ENCODE data around the gene NAPEPLD. TPM values are rescaled to one million over a fixed set of nuclear protein-coding genes. Genes with fewer than 3 reads are reported as not detected.
"Not testable (repeated sequence)": the region's sequence is repeated elsewhere in the genome, so short reads cannot be mapped to it uniquely, and the experiment has no call there.

The NAPEPLD gene
- total RNA-seq, 4 donors from 2014 or later, result 20.3 to 46.7 (median 34.4) TPM

- no peak for DNase-seq
- Histone ChIP-seq H3K36me3 (peaks cover 6 to 7% of the 10 kb centered on the region in 2 donors), H3K4me1 (no peaks in the 10 kb centered on the region), H3K27ac (no peak overlapping the region), H3K4me3 (replicated peaks in 1 of 3) (no peak overlapping the region), H3K27me3 (no peaks in the 10 kb centered on the region), H3K9me3 (no peaks in the 10 kb centered on the region)
- 92 to 96% methylated on average over 3 of the region's 3 CpGs for WGBS, 2 donors
- intact Hi-C loops (cut with DNase I), result no loop called here
- TF ChIP-seq, protein P1, sequence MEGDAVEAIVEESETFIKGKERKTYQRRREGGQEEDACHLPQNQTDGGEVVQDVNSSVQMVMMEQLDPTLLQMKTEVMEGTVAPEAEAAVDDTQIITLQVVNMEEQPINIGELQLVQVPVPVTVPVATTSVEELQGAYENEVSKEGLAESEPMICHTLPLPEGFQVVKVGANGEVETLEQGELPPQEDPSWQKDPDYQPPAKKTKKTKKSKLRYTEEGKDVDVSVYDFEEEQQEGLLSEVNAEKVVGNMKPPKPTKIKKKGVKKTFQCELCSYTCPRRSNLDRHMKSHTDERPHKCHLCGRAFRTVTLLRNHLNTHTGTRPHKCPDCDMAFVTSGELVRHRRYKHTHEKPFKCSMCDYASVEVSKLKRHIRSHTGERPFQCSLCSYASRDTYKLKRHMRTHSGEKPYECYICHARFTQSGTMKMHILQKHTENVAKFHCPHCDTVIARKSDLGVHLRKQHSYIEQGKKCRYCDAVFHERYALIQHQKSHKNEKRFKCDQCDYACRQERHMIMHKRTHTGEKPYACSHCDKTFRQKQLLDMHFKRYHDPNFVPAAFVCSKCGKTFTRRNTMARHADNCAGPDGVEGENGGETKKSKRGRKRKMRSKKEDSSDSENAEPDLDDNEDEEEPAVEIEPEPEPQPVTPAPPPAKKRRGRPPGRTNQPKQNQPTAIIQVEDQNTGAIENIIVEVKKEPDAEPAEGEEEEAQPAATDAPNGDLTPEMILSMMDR (IDR thresholded peaks at IDR 0.05), result no peak
Measured at GRCh38 chr7:103083210-103083609, 65.7 kb downstream of the NAPEPLD start.

- TF ChIP-seq, protein P1 (IDR thresholded peaks at IDR 0.05), result no peak
- TF ChIP-seq POLR2A (IDR thresholded peaks at IDR 0.05), result no peak
- no peaks in the 10 kb centered on the region for H3K27me3 ChIP-seq
- peaks cover 6 to 7% of the 10 kb centered on the region in 2 donors for H3K36me3 ChIP-seq
- H3K9me3 ChIP-seq, result no peaks in the 10 kb centered on the region
- H3K27ac ChIP-seq, result no peak overlapping the region
- 97 to 100% methylated on average over 1 of the region's 1 CpG for WGBS, 2 donors
- no peak for DNase-seq
- H3K4me1 ChIP-seq, result no peaks in the 10 kb centered on the region
- intact Hi-C loops (cut with DNase I), result no loop called here
- H3K4me3 ChIP-seq (replicated peaks in 1 of 3), result no peak overlapping the region
Measured at GRCh38 chr7:103082497-103082896, 66.4 kb downstream of the NAPEPLD start.

GRCh38 chr7:103080923-103081322 lies 68.0 kb downstream of the NAPEPLD start:
- no peak for DNase-seq
- Histone ChIP-seq H3K36me3 (peaks cover 0 to 6% of the 10 kb centered on the region in 2 donors), H3K4me3 (replicated peaks in 1 of 3) (no peak overlapping the region), H3K27me3 (no peaks in the 10 kb centered on the region), H3K4me1 (peaks cover 0 to 11% of the 10 kb centered on the region in 2 donors), H3K9me3 (no peaks in the 10 kb centered on the region), H3K27ac (no peak overlapping the region)
- TF ChIP-seq POLR2A (IDR thresholded peaks at IDR 0.05), result no peak
- TF ChIP-seq, protein P1 (IDR thresholded peaks at IDR 0.05), result no peak
- intact Hi-C loops (cut with DNase I), result no loop called here
- WGBS, 2 donors, result 98% methylated on average over 2 of the region's 2 CpGs

DNA sequence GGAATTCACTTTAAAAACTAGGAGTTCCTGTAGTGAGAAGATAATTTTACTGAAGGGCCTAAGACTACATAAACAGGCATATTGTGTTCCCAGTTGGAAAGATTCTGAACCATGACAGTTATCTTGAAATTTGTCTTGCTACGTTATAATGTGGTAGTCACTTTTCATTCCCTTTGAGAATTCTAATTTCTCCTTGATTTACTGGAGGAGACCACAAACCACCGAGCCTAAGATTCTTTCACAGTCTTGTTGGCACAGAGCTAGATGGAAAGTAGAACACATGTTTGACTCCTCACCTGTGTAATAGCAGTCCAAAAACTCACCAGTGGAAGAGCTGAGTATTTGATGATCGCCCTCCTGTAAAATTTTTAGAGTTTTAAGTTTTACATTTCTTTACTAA lies 69.1 kb downstream of the NAPEPLD start:
- intact Hi-C loops (cut with DNase I), result no loop called here
- DNase-seq, result no peak
- Histone ChIP-seq H3K4me3 (replicated peaks in 1 of 3) (no peak overlapping the region), H3K27me3 (no peaks in the 10 kb centered on the region), H3K36me3 (peaks cover 0 to 6% of the 10 kb centered on the region in 2 donors), H3K27ac (no peak overlapping the region), H3K4me1 (peaks cover 0 to 12% of the 10 kb centered on the region in 2 donors), H3K9me3 (no peaks in the 10 kb centered on the region)
- 89 to 92% methylated on average over 3 of the region's 3 CpGs for WGBS, 2 donors
- no peak for TF ChIP-seq POLR2A (IDR thresholded peaks at IDR 0.05)
- TF ChIP-seq, protein P1 (IDR thresholded peaks at IDR 0.05), result no peak

DNA sequence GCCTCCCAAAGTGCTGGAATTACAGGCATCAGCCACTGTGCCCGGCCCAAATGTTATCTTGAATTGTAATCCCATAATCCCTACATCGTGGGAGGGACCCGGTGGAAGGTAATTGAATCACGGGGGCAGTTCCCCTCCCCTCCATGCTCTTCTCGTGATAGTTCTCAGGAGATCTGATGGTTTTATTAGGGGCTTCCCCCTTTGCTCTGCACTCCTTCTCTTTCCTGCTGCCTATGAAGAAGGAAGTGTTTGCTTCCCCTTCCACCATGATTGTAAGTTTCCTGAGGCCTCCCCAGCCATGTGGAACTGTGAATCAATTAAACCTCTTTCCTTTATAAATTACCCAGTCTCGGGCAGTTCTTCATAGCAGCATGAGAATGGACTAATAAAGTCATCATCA lies 70.7 kb downstream of the NAPEPLD start:
- H3K27me3 ChIP-seq; H3K27ac ChIP-seq; H3K36me3 ChIP-seq; intact Hi-C loops (cut with DNase I); DNase-seq; H3K4me3 ChIP-seq (replicated peaks in 1 of 3); H3K9me3 ChIP-seq: not testable (repeated sequence)
- H3K4me1 ChIP-seq, result peaks cover 6 to 17% of the 10 kb centered on the region in 2 donors
- WGBS, 2 donors, result 79 to 82% methylated on average over 6 of the region's 6 CpGs

DNA sequence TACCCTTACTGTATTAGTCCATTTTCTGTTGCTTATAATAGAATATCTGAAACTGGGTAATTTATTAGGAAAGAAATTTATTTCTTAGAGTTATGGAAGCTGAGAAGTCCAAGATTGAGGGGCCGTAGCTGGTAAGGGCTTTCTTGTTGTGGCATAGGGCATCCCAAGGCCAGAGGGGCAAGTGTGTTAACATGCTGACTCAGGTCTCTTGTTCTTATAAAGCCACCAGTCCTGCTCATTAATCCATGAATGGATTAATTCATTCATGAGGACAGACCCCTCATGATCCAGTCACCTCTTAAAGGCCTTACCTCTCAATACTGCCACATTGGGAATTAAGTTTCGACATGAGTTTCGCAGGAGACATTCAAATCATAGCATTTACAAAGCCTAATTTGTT lies 71.6 kb downstream of the NAPEPLD start:
- Histone ChIP-seq H3K4me3 (replicated peaks in 1 of 3) (no peak overlapping the region), H3K36me3 (no peaks in the 10 kb centered on the region), H3K27me3 (no peaks in the 10 kb centered on the region), H3K4me1 (peaks cover 6 to 17% of the 10 kb centered on the region in 2 donors), H3K9me3 (no peaks in the 10 kb centered on the region), H3K27ac (no peak overlapping the region)
- DNase-seq, result no peak
- 99% methylated on average over 3 of the region's 3 CpGs for WGBS, 2 donors
- TF ChIP-seq POLR2A (IDR thresholded peaks at IDR 0.05), result no peak
- TF ChIP-seq, protein P1 (IDR thresholded peaks at IDR 0.05), result no peak
- intact Hi-C loops (cut with DNase I), result no loop called here
